ENCODE results near the gene SEPTIN8.

Gene SEPTIN8

GRCh38 chr5:132822650-132823480, 45.8 kb upstream of the SEPTIN8 start:
- DNase-seq (ENCODE audit: low read depth), result no peak
- no peak overlapping the region for H3K4me3 ChIP-seq (ENCODE audit: low read length)
- no peak for TF ChIP-seq CTCF (conservative IDR thresholded peaks at IDR 0.05; ENCODE audit: low read length)

- DNase-seq (ENCODE audit: low read depth), result peak; percentile 50
Observed at GRCh38 chr5:132821791-132822190, 44.8 kb upstream of the SEPTIN8 start.

GRCh38 chr5:132821350-132821749, 44.3 kb upstream of the SEPTIN8 start:
- no peak for DNase-seq (ENCODE audit: low read depth)
- H3K4me3 ChIP-seq (ENCODE audit: low read length), result no peak overlapping the region
- no peak for TF ChIP-seq CTCF (conservative IDR thresholded peaks at IDR 0.05; ENCODE audit: low read length)

More at GRCh38 chr5:132821791-132822190, 44.8 kb upstream of the SEPTIN8 start:
- no peak overlapping the region for H3K4me3 ChIP-seq (ENCODE audit: low read length)
- no peak for TF ChIP-seq CTCF (conservative IDR thresholded peaks at IDR 0.05; ENCODE audit: low read length)

GRCh38 chr5:132820162-132820754, 43.2 kb upstream of the SEPTIN8 start:
- no peak overlapping the region for H3K4me3 ChIP-seq (ENCODE audit: low read length)
- peak; percentile 88 for DNase-seq (ENCODE audit: low read depth)
- TF ChIP-seq CTCF (conservative IDR thresholded peaks at IDR 0.05; ENCODE audit: low read length), result peak; percentile 93

- TF ChIP-seq CTCF (conservative IDR thresholded peaks at IDR 0.05; ENCODE audit: low read length), result no peak
- no peak for DNase-seq (ENCODE audit: low read depth)
- no peak overlapping the region for H3K4me3 ChIP-seq (ENCODE audit: low read length)
Observed at GRCh38 chr5:132819468-132819867, 42.4 kb upstream of the SEPTIN8 start.

- DNase-seq (ENCODE audit: low read depth), result no peak
- no peak overlapping the region for H3K4me3 ChIP-seq (ENCODE audit: low read length)
- no peak for TF ChIP-seq CTCF (conservative IDR thresholded peaks at IDR 0.05; ENCODE audit: low read length)
Observed at GRCh38 chr5:132817011-132817410, 40.0 kb upstream of the SEPTIN8 start.

- no peak for TF ChIP-seq CTCF (conservative IDR thresholded peaks at IDR 0.05; ENCODE audit: low read length)
- DNase-seq (ENCODE audit: low read depth), result no peak
- H3K4me3 ChIP-seq (ENCODE audit: low read length), result no peak overlapping the region
Observed at GRCh38 chr5:132816554-132816953, 39.5 kb upstream of the SEPTIN8 start.
